Measurements from ENCODE around the gene SLX9. TPM values are rescaled to one million over a fixed set of nuclear protein-coding genes. Genes with fewer than 3 reads are reported as not detected.

Gene SLX9
- total and polyA plus RNA-seq, 2 experiments from 2014 or later: 25.6 to 35.8 TPM

DNA sequence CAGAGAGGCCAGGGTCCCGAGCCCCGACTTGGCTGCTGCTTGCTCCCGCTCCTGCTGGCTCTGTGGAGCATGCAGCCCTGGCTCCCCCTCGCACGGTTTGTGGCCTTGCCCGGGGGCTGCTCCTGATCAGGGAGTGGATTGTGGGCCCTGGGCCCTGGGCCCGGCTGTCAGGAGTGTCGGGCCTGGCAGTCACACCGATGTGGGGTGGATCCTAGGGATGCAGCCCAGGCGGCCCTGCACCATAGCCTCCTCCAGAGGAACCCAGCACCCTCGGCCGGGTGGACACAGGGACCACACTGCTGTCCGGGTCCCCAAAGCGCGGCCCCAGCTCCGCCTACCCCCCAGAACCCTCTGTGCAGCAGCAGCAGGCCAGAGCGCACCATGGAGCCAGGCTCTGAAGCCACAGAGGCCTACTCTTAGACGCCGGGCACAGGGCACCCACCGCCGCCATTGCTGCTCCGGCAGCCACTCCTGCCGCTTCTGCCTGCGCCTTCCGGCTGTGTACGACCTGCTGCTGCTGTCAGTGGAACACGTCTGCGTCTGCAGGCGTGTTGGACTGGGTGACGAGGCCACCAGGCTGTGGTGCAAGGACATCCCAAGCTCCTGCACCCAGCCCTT is 9.4 kb downstream of the SLX9 start:
- Histone ChIP-seq H3F3A (ENCODE audit: insufficient read depth) (no peaks in the 10 kb centered on the region), H3K9me2 (ENCODE audit: insufficient read depth) (no peaks in the 10 kb centered on the region), H3K79me2 (ENCODE audit: insufficient read depth) (peaks cover 67% of the 10 kb centered on the region), H3K4me3 (no peak overlapping the region), H4K20me1 (ENCODE audit: insufficient read depth) (no peaks in the 10 kb centered on the region), H3K36me3 (ENCODE audit: low read depth) (no peaks in the 10 kb centered on the region), H3K4me1 (ENCODE audit: insufficient read depth) (no peaks in the 10 kb centered on the region), H3K9me3 (ENCODE audit: low read depth) (no peaks in the 10 kb centered on the region), H3K4me2 (ENCODE audit: unreplicated experiment) (no peak overlapping the region), H3K9ac (no peak overlapping the region), H3K27me3 (replicated peaks; ENCODE audit: insufficient read depth) (no peaks in the 10 kb centered on the region), H2AFZ (no peak overlapping the region), H3K27ac (no peak overlapping the region)
- WGBS, 2 experiments (ENCODE audit: low coverage in 1 of 2, low lambda C conversion rate in 2 of 2, missing lambda C conversion rate in 2 of 2): 61 to 73% methylated on average over 24 to 26 of the region's 30 CpGs
- TF ChIP-seq EZH2phosphoT487 (IDR thresholded peaks at IDR 0.05; ENCODE audit: insufficient read depth, low read depth) (no peak), EZH2 (IDR thresholded peaks at IDR 0.05; ENCODE audit: insufficient read depth, poor library complexity, severe bottlenecking) (no peak)
- in situ Hi-C loops (cut with MboI): loop anchor here (5.0 to 25.0 kb wide), 2 partner anchors 183 to 437 kb away; no protein-coding TSS in a partner anchor
- DNase-seq: no peak

DNA sequence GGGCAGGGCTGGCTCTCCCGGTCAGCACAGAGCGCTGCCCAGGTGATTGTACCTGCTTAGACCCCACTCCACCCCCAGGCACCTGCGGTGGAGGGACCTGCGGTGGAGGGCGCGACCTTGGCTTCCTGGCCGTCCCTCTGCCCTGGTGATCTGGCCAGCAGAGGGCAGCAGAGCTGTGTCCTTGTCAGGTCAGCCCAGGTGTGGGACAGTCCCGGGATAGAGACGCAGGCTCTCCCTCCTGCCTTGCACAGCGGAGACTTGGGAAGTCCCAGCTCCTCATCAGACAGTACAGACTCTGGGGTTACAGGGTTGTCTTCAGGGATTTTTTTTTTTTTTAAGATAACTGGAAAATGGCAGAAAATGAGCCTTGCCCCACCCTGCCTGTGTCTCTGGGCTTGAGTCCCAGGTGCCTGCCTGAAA is 10.0 kb downstream of the SLX9 start:
- TF ChIP-seq EZH2 (IDR thresholded peaks at IDR 0.05; ENCODE audit: insufficient read depth, poor library complexity, severe bottlenecking) (no peak), EZH2phosphoT487 (IDR thresholded peaks at IDR 0.05; ENCODE audit: insufficient read depth, low read depth) (no peak)
- WGBS, 2 experiments (ENCODE audit: low coverage in 1 of 2, low lambda C conversion rate in 2 of 2, missing lambda C conversion rate in 2 of 2): 13 to 18% methylated on average over 10 of the region's 10 CpGs
- H3K9me2 ChIP-seq (ENCODE audit: insufficient read depth): no peaks in the 10 kb centered on the region
- H3K79me2 ChIP-seq (ENCODE audit: insufficient read depth): peaks cover 65% of the 10 kb centered on the region
- no peaks in the 10 kb centered on the region for H4K20me1 ChIP-seq (ENCODE audit: insufficient read depth)
- no peak overlapping the region for H3K9ac ChIP-seq
- no peaks in the 10 kb centered on the region for H3K4me1 ChIP-seq (ENCODE audit: insufficient read depth)
- in situ Hi-C loops (cut with MboI): loop anchor here (5.0 to 25.0 kb wide), 2 partner anchors 183 to 437 kb away; no protein-coding TSS in a partner anchor
- H3K27ac ChIP-seq: no peak overlapping the region
- no peaks in the 10 kb centered on the region for H3K36me3 ChIP-seq (ENCODE audit: low read depth)
- no peak overlapping the region for H3K4me3 ChIP-seq
- H2AFZ ChIP-seq: no peak overlapping the region
- no peaks in the 10 kb centered on the region for H3K27me3 ChIP-seq (replicated peaks; ENCODE audit: insufficient read depth)
- H3K4me2 ChIP-seq (ENCODE audit: unreplicated experiment): no peak overlapping the region
- peak; percentile 71 for DNase-seq
- H3K9me3 ChIP-seq (ENCODE audit: low read depth): no peaks in the 10 kb centered on the region
- H3F3A ChIP-seq (ENCODE audit: insufficient read depth): no peaks in the 10 kb centered on the region

DNA sequence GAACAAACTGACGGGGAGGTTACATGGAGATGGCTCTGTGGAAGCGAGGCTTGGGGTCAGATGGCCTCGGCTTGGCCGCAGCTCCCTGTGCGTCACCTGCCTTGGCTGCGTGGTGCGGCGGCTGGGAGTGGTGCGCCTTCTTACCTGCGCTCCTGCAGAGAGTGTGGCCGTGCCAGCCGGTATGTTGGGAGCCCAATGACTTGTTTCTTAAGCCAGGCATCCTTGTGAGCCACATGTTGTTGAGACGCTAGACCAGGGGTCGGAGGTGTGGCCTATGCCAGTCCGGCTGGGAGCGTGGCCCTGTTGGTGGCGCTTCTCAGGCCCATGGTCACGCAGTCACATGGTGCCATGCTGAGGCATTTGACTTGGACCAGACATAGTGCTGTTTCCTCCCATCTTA is 10.5 kb downstream of the SLX9 start:
- Histone ChIP-seq H3K27me3 (replicated peaks; ENCODE audit: insufficient read depth) (no peaks in the 10 kb centered on the region), H3K27ac (no peak overlapping the region), H3K4me3 (no peak overlapping the region), H3K36me3 (ENCODE audit: low read depth) (no peaks in the 10 kb centered on the region), H3K4me1 (ENCODE audit: insufficient read depth) (no peaks in the 10 kb centered on the region), H3K79me2 (ENCODE audit: insufficient read depth) (peaks cover 65% of the 10 kb centered on the region), H3K4me2 (ENCODE audit: unreplicated experiment) (no peak overlapping the region), H3K9ac (no peak overlapping the region), H3F3A (ENCODE audit: insufficient read depth) (no peaks in the 10 kb centered on the region), H2AFZ (no peak overlapping the region), H3K9me3 (ENCODE audit: low read depth) (no peaks in the 10 kb centered on the region), H4K20me1 (ENCODE audit: insufficient read depth) (no peaks in the 10 kb centered on the region), H3K9me2 (ENCODE audit: insufficient read depth) (no peaks in the 10 kb centered on the region)
- TF ChIP-seq EZH2 (IDR thresholded peaks at IDR 0.05; ENCODE audit: insufficient read depth, poor library complexity, severe bottlenecking): no peak
- no peak for TF ChIP-seq EZH2phosphoT487 (IDR thresholded peaks at IDR 0.05; ENCODE audit: insufficient read depth, low read depth)
- in situ Hi-C loops (cut with MboI): no loop called here
- DNase-seq: no peak
- WGBS, 2 experiments (ENCODE audit: low coverage in 1 of 2, low lambda C conversion rate in 2 of 2, missing lambda C conversion rate in 2 of 2): 97 to 99% methylated on average over 18 of the region's 18 CpGs

DNA sequence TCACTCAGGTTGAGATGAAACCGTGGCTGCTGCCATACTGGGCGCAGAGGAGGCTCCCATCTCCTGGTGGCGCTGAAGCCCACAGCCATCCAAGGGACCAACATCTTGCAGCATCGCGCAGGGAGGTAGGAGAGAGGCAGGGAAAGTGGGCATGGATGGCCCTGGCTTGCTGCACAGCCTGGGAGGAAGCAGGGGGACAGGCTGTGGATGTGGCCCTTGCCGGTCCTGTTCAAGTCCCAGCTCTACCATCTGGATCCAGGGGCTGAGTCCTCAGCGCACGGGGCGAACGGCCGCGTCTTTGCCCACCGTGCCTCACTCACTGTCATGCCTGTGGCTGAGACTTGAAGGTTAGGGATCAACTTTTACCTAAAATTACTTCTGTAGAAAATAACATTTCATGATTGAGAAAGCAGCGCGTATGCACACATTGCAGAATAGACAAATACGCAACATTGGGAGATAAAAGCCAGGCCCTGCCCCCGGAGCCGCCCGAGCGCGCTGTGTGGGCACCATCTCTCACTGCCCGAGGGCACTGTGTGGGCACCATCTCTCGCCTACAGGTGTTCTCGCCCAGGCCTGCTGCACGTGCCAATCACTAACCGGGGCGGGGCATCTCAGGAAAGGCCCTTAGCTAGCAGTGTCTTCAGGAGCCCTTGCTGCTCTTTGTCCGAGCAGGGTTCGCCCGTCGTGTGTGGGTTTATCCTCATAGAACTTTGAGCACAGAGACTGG is 11.5 kb downstream of the SLX9 start:
- H4K20me1 ChIP-seq (ENCODE audit: insufficient read depth): no peaks in the 10 kb centered on the region
- H3K9me2 ChIP-seq (ENCODE audit: insufficient read depth): no peaks in the 10 kb centered on the region
- H3K4me2 ChIP-seq (ENCODE audit: unreplicated experiment): no peak overlapping the region
- no peak overlapping the region for H3K27ac ChIP-seq
- no peaks in the 10 kb centered on the region for H3K9me3 ChIP-seq (ENCODE audit: low read depth)
- no peak for TF ChIP-seq EZH2phosphoT487 (IDR thresholded peaks at IDR 0.05; ENCODE audit: insufficient read depth, low read depth)
- no peak for TF ChIP-seq EZH2 (IDR thresholded peaks at IDR 0.05; ENCODE audit: insufficient read depth, poor library complexity, severe bottlenecking)
- no peaks in the 10 kb centered on the region for H3F3A ChIP-seq (ENCODE audit: insufficient read depth)
- in situ Hi-C loops (cut with MboI): no loop called here
- H3K27me3 ChIP-seq (replicated peaks; ENCODE audit: insufficient read depth): no peaks in the 10 kb centered on the region
- no peak overlapping the region for H3K9ac ChIP-seq
- 93 to 95% methylated on average over 31 of the region's 31 CpGs for WGBS, 2 experiments (ENCODE audit: low coverage in 1 of 2, low lambda C conversion rate in 2 of 2, missing lambda C conversion rate in 2 of 2)
- no peak overlapping the region for H3K4me3 ChIP-seq
- no peaks in the 10 kb centered on the region for H3K4me1 ChIP-seq (ENCODE audit: insufficient read depth)
- H3K79me2 ChIP-seq (ENCODE audit: insufficient read depth): peaks cover 65% of the 10 kb centered on the region
- DNase-seq: no peak
- H3K36me3 ChIP-seq (ENCODE audit: low read depth): no peaks in the 10 kb centered on the region
- no peak overlapping the region for H2AFZ ChIP-seq

All from GM23248 (cell line).